Activated CD4-positive, alpha-beta T cell treated with anti-CD3 and anti-CD28 coated beads, Interleukin-2, amount 50 U/mL, for 1 hour (primary cell): ENCODE measurements around the gene TTC23.

Experiments used
- DNase-seq: peaks from one replicate; pipeline ENCODE4 v3.0.0-alpha.2; 2020

Gene TTC23

DNA sequence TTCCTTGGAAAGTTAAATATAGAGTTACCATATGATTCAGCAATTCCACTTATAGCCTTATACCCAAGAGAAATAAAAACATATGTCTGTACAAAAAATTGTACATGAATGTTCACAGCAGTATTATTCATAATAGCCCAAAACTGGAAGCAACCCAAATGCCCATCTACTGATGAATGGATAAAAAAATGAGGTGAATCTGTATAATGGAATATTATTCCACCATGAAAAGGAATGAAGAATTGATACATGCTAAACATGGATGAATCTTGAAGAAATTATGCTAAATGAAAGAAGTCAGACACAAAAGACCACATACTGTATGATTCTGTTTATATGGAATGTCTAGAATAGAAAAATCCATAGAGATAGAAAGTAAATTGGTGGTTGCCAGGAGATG lies 61.4 kb downstream of the TTC23 start:
- no peak for DNase-seq

DNA sequence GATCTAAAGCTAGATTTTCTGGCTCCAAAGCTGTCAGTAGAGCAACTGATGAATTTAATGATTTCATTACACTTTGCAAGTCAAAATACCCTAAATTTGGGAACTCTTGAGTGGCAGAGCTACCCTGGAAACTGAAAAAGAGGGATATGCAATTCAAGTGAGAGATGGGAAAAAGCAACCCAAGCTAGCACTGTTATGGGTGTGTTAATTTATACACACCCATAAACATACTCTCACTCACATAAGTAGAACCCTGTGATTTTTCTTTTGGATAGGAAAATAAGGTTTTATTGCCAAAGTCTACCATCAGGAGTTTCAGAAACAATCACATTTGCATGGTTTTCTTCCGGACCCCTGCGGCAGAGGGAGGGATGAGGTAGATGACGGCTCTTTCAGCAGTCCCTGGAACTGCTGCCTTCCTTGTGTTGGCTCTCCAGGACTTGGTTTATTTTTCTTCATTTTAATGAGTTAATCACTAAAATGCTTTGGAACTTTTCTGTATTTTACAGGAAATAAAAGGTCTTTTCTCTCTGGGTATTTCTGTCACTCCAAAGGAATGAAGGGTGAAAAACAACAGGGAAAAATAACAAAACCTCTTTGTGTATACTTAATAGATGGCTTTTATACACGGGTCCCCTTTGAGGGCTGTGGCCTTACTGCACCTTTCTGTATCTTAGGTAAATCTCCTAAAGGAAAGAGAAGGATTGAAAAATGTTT lies 63.8 kb downstream of the TTC23 start:
- DNase-seq: no peak

DNA sequence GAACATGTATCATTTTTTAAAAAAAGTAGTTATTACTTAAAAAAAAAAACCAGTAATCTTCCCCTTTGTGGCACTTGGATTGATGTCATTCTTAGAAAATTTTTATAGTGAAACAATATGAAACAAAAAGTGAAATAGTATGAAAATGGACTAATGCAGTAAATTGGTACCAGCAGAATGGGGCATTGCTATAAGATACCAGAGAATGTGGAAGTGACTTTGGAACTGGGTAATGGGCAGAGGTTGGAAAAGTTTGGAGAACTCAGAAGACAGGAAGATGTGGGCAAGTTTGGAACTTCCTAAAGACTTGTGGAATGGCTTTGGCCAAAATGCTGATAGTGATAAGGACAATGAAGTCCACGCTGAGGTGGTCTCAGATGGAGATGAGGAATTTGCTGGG lies 66.6 kb downstream of the TTC23 start:
- DNase-seq: no peak

DNA sequence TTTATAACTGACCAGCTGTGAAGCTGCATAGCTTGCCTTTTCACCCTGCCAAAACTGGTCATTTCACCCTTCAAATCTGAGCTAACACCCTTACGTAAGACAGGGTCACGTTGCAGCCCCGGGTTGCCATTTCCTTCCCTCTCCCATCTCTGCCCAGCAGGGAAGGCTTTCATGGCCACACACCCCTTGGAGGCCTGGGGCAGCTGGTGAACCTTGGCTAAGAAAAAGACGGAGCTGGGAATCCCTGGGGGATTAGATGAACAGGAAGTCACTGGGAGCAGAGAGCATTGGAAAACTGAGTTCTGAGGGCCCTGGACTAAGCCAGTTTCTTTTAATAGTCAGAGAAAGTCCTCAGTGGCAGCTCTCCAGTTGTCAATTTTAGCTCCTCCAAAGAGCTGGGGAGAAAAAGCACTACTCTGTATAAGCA lies 67.8 kb downstream of the TTC23 start:
- DNase-seq: no peak

DNA sequence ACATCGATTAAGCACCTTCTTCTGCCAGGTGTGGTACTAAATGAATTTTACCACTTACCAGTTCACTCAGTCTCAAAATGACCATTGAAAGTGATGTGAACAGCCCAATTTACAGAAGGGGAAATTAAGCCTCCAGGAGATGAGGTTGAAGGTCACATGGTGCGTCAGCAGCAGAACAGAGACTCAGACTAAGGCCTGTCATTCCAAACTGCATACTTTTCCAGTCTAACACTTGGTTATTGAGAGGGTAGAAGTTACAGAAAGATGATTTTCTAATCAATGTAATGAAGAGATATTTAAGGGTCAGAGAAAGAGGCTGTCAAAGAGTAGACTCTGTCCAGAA lies 68.4 kb downstream of the TTC23 start:
- no peak for DNase-seq

DNA sequence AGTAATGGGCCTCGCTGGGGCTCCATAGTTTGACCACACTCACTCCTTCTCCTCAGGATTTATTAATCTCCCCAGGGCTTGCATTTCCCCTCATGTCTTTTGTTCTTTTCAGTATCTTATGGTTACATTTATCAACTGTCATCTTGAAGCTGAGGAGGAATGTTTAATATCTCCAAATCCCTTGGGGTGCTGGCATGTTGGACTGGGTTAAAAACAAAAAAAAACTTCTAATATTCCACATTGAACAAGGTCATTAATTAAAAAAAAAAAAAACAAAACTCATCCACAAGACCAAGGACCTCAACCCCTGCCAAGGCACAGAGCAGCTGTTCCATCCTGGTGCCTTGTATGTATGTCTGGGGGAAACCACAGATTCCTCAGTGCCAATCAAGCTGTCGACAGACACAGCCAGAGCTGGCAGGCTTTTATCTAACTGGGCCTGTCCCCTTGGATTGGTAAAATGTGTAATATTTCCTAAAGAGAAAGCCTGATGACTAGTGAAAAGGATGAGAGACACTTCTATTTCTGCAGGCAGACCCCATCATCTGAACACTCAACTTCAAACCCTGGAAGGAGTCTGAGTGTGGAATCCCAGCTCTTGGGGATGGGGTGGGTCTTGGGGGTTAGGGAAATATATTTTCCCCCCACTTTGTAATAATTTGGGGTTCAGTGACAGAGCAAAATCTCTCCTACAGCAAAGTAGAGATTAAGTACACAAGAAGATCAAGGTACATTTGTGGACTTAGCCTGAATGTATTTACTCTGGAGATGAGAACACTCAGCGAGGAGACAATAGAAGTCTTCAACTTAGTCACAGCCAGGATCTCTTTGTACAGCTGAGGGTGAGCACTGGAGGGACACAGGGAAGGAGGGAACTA lies 69.1 kb downstream of the TTC23 start:
- DNase-seq: no peak

DNA sequence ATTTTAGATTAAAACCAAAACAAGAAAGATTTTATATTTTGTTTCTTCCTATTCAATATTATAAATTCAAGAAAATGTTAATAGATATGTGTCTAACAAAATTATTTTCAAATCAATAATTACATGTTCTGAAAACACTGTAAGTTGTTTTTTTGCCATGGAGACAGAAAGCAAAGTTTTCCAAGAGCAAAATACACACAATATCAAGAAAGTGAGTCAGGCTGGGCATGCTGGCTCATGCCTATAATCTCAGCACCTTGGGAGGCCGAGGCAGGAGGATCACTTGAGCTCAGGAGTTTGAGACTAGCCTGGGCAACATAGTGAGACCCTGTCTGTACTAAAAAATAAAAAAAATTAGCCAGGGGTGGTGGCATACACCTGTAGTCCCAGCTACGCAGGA lies 71.7 kb downstream of the TTC23 start:
- DNase-seq: no peak

DNA sequence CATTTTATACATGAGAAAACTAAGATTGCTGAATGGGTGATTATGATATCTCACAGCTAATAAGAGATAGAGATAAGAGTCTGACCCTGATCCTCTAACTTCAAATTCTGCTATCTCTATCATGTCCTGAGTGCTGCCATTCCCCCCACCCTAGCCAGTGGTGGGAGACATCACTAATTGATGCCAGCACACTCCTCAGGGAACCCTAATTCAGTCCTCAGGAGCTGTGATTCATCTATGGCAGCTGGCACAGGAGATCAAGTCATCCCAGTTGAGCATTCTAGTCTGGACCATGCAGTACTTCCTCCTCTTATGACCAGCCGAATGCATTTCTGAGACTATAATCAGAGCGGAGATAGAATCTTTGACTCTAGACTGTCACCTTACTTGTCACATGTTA lies 72.6 kb downstream of the TTC23 start:
- DNase-seq: no peak

DNA sequence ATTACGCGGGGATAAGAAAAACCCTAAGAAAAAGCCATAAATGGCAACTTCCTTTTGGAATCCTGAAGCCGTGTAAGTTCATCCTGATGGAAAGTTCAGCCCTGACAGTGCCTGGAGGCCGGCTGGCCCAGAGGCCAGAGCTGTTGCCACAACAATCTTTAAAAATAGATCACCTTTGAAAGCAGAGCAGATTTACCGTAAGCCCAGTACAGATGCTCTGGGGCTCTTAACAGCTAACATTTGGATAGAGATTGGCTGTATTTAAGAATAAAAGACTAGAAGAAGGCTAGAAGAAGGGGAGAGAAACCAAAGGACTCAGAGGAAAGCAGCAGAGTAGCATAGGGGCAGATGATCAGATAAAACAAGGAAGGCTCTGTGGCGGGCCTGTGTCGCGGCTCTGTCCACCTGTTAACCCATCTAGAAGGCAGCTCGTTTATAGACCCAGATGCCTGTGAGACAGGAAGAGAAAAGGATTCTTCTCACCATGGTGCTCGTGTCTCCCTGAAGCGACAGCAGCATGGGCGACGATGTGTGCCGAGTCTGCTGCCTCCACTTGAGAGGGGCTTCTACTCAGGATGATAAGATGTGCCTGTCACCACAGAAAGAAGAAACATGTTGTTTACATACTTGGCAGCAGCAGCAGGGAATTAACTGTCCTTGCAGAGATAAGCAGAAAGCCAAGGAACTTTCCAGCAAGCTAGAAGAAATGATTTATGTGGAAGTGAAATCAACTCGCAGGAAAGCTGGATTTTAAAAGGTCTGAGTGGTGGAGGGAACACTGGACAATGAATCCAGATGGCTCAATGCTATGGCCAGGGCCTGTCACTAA lies 74.6 kb downstream of the TTC23 start:
- no peak for DNase-seq

DNA sequence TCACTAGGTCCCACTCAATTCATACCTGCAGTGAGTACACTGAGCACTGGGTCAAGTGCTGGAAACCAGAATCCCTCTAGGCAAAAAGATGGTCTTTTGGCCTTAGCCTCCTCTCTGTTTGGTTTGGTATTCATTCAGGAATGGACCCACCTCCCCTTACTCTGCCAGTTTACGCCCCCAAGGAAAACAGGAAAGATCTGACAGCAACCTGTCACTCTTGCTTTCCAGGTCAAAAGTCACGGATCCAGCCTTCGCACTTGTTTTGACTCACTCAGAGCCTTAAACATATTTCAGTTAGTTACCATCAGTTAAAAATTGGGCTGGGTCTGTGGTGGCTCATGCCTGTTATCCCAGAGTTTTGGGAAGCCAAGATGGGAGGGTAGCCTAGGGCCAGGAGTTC lies 76.4 kb downstream of the TTC23 start:
- DNase-seq: no peak

DNA sequence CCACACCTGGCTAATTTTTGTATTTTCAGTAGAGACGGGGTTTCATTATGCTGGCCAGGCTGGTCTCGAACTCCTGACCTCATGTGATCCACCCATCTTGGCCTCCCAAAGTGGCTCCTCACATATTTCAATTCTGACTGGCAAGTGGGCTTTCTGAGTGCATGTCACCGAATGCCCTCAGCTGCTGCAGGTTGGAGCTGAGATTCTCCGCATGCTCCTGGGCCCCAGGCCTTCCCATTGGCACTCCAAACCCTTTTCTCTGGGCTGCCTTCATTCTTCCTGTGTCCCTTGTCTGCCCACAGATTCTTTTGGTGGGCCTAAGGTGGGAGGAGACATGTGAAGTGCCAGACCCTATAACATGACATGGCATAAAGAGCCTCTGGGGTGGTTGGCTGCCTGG lies 77.2 kb downstream of the TTC23 start:
- DNase-seq: no peak

DNA sequence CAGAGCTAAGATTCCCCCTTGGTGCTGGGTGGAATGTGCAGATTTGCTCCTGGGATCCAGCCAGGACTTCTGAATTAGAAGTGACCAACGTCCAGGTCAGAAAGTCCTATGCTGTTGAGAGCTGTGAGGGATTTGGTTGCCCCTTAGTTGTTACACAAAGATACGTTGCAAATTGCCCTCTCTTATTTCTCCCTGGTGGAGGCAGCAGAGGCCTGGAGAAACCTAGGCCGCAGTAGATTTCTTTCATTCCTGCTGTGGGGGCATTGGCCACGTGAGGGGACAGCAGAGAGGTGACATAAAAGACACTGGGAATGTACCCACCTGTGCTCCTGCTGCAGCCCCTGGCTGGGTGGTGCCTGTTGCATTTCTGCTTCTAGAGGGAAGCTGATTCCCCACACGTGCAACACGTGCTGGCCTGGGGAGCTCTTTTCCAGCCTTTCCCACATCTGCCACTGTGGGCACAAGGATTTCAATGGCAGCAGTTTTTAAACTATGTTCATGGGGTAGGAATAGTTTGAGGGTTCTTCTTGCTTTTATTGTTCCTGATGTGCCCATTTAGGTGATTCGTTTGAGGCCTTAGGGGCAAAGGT lies 78.8 kb downstream of the TTC23 start:
- DNase-seq: no peak

DNA sequence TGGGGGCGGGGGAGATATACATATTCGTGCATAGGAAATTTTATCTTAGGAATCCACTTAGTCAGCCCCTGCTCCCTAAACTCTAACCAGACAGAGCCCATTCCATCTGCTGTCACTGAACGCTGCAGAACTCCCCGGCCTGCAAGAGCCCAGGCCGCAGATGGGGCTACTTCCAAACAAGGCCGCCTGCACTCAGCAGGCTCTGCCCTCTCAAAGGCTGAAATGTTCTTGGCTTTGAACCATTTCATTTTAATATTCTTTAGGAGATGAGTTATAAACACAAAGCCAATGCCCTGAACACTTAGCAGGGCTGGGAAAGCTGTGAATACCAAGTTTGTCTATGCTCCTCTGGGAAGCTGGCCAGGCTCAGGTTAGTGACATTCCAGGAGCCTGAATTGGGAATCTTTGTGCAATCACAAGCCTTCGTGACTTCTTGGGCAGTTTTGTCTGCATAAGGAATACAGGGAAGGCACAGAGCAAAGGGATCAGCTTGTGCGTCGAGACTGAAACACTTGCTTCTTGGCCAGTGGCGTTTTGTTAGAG lies 79.5 kb downstream of the TTC23 start:
- DNase-seq: no peak

DNA sequence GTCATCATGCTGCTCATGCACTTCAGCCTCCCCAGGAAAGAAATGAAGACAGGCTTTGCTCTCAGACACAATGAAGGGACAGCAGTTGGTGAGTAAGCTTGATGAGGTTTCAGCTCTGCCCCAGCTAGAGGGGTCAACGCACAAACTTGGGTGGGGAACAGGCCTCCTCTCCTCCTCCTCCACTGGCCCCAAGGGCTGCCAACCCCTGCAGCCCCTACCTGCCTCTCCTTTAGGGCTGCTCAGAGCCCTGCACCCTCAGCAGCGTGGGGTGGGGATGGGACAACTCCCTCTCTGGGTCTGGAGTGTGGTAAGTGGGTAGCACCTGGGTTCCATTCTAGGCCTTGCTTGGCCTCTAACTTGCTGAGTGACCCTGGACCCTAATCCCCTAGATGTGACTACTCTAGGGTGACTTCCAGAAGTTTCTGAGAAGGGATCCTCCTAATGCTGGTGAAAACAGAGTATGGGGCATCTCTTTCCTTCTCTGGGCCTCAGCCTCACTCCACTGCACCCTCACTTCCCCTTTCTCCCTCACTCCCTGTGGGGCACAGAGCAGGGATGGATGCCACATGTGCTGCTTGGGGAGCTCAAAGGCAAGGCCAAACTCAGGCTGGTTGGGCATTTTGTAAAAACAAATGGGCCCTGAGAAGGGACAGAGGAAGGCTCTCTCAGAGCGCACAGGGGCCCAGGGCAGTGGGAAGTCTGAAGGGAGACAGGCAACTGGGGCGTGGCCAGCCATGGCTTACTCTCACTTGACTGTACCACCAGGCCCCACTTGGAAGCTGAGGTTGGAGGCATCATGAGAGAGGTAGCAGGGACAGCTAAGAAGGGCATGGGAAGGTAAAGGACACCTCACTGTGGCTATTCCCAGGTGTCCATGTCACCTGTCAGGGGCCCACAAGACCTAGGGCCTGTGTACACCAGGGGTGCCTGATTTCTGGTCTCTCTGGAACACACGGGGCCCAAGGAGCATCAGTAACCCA lies 80.5 kb downstream of the TTC23 start:
- no peak for DNase-seq

DNA sequence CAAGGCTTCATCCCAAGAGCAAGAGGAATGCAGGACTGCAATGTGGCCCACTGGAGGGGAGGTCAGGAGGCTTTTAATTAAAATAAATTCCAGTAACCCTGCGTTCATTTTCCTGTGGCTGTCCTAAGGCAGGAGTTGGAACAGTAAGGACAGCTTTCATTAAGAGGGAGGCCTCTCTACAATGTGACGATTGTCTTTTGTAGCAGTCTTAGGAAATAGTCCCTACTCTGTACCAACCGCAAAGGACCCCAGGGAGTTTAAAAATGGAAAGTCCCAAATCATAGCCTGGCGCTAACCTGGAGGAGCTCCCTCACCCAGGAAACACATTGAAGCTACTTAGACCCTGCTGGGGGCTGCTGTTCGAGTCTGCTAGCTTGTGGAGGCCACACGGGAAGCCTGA lies 81.7 kb downstream of the TTC23 start:
- no peak for DNase-seq

DNA sequence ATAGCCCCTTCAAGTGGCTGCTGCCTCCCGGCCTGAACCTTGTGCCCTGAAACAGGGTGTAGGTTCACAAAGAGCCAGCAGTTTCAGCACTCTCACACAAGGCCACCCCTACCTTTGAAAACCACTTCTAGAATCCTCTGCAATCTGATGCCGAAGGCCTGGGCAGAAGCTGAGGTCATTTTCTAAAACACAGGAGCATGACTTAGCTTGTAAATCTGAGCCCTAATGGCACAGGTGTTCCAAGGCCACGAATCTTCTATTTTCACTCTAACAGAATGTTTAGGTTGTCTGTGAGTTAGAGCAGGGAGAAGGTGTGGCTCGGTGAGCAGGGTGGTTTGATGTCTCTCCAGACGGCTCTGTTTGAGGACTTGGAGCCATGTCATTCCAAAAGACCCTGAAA lies 82.2 kb downstream of the TTC23 start:
- DNase-seq: no peak

DNA sequence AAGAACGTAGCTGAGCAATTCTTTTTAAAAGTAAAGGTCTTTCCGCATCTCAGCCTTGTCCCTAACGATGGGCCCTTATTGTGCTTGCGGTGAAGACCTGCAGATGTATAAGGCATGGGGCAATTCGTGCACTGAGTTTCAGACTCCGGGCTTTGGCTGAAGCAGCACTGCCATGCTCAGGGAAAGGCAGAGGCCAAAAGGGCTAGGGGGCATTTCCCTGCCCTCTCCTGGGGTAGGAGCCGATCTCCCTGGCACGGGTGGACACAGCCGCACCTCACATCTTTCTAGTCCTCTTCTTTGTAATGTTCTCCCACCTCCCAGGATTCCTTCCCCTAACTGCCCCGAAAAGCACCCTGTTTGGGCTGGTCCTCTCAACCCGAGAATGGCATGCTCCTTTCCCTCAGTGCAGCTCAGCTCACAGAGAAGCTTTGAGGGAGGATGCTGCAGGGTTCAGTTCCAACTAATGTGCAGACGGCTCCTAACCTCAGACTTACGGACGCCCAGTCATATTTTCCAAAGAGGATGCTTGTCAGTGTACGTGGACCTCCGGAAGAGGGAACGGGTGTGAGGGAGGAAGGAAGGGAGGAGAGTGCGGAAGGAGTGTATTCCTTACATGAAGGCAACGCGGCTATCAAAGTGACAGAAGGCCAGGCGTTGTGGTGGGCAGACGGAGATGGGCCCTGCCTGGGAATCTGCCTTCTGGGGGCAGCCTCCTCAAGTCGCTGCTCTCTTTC lies 83.3 kb downstream of the TTC23 start:
- no peak for DNase-seq

DNA sequence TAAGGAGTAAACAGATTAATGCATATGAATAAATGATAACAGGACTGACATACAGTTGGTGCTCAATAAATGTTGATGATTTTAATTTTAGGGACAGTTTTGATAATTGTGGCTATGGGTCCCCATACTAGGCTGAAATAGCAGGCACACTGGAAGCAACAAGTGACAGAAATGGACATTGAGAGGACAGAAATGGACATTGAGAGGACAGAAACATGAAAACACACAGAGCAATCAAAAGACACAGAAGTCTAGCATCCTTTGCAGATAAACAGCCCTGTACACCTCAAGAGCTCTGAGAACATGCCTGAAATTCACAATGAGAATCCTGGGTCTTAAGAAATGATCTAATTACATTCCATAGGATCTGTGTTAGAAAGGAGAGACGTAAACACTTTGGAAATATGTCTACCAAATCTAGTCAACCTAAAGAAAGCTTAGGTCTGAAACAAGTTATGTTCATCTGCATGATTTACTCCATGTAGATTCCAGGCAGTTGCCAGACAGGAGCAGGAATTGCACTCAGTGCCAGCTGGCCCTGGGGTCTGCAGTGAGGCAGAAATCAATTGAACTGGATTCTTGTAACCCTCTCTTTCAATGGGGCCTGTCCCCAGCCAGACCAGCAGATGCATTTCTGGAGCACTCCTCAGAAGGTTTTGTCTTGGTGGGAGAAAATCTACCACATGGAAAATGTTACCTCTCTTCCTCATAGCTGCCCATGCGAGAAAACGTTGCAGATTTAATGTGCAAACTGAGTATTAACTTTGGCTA lies 84.2 kb downstream of the TTC23 start:
- no peak for DNase-seq

DNA sequence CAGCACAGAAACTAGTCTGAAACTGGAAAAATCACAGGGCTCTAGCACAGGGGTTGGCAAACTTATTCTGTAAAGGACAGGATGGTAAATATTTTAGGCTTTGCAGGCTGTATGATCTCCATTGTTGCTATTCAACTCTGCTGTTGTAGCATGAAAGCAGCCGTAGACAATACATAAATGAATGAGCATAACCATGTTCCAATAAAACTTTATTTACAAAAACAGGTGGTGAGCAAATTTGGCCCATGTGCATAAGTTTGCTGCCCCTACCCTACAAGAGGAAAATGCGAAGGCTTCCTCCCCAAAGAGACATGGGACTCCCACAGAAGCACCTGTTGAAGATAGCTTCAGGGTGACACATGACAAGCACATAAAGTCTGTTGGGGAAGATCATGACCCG lies 85.3 kb downstream of the TTC23 start:
- no peak for DNase-seq
